Measurements from ENCODE around the gene ZNF25.
A peak's percentile ranks its signal among the peaks of the same experiment; 100 is the strongest.
"Not testable (repeated sequence)": the region's sequence is repeated elsewhere in the genome, so short reads cannot be mapped to it uniquely, and the experiment has no call there.

The ZNF25 gene

DNA sequence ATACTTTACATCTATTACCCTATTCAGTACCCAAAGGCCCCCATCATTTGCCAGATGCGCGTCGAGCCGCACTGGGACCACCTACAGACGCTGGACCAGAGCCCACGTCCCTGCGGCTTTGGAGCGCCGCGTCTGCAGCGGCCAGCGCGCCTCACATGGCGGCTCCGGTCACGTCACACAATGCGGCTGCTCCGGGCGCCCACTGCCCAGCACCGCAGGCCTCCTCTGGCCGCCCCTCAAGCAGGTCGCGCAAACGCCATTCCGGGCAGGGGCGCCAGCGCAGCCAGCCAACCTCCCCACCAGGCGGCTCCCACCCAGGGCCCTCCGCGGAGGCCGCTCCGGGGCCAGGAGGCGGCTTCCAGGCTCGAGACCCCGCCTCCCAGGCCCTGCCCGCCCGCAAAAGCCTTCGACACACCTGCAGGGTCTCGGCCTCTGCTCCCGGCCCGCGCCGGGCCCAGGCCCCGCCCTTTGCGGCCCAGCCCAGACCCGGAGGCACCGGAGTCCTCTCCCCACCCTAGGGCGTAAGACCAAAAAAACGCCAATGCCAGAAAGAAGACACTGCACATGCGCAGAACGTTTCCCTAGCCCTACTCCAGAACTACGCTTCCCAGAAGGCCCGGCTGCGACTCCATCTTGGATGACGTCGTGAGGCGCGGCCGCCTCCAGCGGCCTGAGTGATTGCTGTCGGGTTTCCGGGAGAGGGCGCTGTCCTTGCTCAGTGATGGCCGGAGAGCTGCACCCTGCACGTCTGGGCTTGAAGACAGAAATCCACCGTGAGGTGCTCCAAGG lies at the start of gene ZNF25:
ZNF25 (minus strand) TSS at position 557 of the 789 bp plus-strand sequence. CDS start 4,925 bp downstream, outside the sequence.
- peak; percentile 79 to 82 for DNase-seq

DNA sequence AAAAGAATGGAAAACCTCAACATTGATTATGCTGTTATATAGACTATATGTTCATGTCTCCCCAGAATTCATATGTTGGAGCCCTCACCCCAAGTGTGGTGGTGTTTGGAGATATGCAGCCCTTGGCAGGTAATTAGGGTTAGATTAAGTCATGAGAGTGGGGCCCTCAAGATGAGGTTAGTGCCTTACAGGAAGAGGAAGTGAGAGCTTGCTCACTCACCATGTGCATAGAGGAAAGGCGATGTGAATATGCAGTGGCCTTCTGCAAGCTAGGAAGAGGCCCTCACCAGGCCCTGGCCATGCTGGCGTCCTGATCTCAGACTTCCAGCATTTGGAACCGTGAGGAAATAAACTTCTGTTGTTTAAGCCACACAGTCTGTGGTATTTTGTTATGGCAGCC lies 48.8 kb upstream of the ZNF25 start:
- no peak for DNase-seq

DNA sequence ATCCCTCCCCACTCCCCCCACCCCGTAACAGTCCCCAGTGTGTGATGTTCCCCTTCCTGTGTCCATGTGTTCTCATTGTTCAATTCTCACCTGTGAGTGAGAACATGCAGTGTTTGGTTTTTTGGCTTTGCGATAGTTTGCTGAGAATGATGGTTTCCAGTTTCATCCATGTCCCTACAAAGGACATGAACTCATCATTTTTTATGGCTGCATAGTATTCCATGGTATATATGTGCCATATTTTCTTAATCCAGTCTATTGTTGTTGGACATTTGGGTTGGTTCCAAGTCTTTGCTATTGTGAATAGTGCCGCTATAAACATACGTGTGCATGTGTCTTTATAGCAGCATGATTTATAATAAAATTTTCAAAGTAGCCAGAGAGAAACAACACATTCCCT lies 42.7 kb upstream of the ZNF25 start:
- not testable (repeated sequence) for DNase-seq

DNA sequence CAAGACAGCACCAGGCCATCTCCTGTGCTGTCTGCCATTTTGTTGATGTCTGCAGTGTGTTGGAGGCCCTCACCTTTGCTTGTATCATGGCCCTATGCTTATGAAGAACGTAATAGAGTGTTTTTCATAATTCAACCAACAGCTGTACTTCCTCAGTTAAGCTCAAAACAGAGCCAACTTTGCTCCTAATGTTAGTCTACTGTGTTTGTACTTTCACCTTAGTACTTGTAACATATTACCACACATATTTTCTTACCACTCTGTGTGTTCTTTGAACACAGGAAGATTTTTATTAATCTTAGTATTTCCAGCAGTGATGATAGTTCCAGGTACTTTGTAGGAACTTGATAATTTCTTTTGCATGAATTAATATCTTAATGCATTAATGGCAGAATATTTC lies 39.9 kb upstream of the ZNF25 start:
- no peak for DNase-seq

DNA sequence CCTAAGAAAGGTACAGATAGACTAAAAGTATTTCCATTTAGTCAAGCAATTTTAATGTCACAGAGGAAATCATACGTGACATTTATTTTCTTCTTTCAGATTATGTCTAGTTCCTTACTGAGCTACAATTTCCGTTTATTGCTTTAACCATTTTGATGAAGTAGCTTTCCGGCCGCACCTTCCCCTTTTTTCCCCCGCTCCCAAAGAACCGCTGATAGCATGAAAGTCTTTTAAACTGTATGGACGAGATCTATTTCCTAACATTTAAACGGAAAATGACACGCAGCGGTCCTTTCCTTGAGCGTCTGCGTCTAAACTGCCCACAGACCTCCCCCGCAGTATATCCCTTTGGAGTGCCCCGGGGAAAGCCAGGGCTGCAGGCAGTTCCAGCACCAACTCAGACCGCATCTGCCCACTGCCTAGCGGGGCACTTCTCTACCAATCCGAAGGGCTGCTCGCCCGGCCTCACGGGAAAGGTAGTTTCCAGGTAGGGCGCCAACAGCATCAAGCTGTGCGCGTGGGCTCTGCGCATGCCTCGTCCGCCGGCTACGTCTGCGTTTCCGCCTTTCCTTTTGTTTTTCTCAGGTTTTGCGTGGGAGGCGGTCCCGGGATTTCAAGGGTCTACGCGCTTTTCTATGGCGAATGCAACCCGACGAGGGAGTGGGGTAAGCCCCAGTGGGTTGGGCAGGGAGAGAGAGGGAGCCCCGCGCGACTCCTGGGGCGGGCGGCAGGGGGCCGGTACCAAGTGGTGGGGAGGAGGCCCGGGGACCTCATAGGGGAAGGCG lies 33.9 kb upstream of the ZNF25 start, which contains the start of gene ZNF33A:
ZNF33A (plus strand) TSS at position 557 of the 785 bp plus-strand sequence. CDS start 1,667 bp downstream, outside the sequence.
- peak; percentile 43 to 71 for DNase-seq

DNA sequence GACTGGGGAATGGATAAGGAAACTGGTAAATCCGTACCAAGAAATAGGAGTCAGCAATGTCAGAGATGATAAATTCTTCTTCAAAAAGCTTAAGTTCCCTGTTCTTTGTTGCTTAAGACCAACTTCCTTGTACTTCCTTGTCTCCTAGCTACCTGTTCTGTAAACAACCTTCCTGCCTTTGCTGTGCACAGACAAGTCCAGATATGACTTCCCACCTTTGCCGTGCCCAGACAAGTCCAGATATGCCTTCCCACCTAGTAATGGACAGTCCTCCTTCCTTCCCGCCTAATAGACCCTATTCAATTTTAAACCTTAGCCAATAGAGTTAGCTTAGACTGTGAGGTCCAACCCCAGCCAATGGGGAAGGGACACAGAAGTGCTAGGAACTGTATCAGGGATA lies 31.5 kb upstream of the ZNF25 start:
- DNase-seq = no peak

DNA sequence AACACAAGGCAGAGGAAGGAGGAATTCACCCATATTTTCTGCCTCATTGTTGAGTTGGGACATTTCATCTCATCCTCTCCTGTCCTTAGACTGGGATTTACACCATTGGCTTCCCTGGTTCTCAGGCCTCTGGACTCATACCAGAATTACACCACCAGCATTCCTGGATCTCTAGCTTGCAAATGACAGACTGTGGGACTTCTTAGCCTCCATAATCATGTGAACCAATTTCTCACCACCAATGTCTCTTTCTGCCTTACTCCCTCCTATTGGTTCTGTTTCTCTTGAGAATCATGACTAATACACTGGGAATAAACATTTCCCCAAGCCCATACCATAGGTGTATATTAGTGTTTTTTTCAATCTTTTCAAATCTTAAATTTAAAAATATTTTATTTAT lies 31.1 kb upstream of the ZNF25 start:
- DNase-seq = no peak

DNA sequence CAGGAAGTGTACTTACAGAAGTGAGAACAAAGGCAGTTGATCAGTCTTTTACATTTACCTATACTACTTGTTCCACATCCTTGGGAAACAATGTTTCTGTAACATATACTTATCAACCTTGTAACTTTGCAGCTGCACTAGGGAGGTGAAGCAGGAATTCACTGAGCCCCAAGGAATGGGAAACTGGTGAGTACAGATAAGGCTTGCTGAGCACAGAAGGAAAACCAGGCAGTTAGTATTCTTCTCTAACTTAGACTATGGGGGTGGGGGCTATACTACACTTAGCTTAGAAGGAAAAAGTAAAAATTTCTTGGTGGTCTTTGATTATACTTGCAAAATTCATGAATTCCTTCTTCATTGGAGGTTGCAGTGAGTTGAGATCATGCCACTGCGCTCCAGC lies 27.1 kb upstream of the ZNF25 start:
- no peak for DNase-seq

DNA sequence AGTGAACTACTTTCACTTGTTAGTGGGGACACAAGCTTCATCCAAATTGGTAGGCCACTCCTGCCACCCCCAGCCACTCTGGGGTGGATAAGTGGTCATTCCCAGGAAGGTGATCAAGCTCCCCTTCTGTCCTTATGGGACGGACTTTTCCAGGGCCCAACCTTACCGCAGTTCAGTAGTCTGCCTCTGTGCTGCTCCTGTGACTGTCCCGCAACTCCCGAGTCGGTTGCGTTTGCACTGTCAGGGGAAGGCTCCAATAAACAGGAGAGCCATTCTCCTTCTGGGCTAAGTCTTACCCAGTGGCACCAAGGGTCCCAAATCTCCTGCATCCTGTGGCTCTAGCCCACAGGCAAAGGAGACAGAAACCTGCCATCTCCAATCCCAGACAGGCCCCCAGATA lies 26.6 kb upstream of the ZNF25 start:
- no peak for DNase-seq

DNA sequence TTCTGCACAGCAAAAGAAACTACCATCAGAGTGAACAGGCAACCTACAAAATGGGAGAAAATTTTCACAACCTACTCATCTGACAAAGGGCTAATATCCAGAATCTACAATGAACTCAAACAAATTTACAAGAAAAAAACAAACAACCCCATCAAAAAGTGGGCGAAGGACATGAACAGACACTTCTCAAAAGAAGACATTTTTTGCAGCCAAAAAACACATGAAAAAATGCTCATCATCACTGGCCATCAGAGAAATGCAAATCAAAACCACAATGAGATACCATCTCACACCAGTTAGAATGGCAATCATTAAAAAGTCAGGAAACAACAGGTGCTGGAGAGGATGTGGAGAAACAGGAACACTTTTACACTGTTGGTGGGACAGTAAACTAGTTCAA lies 24.0 kb upstream of the ZNF25 start:
- DNase-seq = not testable (repeated sequence)

DNA sequence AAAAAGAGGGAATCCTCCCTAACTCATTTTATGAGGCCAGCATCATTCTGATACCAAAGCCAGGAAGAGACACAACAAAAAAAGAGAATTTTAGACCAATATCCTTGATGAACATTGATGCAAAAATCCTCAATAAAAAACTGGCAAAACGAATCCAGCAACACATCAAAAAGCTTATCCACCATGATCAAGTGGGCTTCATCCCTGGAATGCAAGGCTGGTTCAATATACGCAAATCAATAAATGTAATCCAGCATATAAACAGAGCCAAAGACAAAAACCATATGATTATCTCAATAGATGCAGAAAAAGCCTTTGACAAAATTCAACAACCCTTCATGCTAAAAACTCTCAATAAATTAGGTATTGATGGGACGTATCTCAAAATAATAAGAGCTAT lies 22.5 kb upstream of the ZNF25 start:
- DNase-seq = not testable (repeated sequence)

DNA sequence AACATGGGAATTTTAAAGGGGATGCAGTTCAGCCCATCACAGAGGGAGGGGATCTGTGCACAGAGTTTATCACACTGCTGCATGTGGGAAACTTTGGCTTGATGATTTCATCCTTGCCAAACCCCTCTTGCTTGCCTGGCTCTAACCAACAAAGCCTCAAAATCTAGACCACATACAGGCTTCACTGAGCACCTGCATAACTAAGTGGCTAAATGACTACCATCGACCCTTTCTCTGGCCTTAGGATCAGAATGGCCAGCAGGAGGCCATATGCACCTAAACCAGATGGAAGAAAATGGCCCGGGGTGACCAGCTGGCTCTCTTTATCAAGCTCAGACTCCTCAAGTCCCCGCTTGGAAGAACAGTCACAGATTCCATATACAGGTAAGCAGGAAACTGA lies 15.6 kb upstream of the ZNF25 start:
- DNase-seq = no peak

DNA sequence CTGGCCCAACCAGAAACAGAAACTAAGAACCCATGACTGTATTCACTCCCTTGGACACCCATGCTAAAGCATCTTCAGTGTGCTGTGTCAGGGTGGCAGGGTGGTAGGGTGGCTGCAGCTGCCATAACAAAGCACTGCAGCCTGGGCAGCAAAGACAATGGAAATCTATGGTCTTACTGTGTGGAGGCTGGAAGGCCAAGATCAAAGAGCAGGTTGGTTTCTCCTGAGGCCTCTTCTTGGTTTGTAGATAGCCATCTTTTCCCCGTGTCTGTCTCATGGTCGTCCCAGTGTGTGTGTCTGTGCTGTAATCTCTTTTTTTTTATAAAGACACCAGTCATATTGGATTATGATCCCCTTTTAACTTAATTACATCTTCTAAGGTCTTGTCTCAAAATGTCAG lies 15.2 kb upstream of the ZNF25 start:
- no peak for DNase-seq

DNA sequence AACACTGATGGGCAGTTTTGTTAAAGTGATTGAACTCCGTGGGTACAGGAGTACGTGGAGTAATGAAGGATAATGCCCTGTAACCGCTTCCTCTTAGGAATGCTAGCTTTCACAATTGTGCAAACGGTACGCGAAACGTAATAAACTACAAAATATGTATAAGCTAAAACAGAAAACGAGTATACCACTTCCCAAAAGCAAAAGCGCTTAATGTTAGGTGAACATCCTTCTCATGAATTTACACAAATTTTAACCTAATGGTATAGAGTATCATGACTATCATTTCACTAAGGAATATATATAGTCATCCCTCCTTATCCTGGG lies 395 bp upstream of the ZNF25 start:
- no peak for DNase-seq

DNA sequence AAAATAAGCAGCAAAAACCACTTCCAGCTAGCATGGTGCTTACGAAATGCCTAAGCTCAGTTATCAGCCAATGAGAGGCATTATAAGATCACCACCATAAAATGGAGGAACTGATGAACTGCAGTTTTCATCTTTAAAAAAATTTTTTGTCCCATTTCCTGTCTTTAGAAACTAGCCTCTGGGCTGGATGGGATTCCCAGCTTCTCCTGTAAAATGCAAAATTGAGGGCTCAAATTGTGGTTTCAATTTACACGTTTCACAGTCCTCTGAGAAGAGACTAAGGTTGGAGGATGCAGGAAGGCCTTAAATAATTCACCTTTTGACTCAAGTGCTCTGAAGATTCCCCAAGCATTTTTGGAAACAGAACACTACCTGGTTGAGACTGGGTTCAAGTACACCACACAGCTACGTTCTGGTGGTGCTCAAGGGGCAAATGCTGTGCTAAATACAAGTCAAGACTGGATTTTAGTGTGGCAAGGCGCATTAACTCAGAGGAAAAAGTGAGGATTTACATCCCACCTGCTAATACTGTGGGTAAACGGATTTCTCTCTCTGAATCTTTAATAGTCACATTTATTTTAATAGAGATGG lies 951 bp downstream of the ZNF25 start:
- no peak for DNase-seq

DNA sequence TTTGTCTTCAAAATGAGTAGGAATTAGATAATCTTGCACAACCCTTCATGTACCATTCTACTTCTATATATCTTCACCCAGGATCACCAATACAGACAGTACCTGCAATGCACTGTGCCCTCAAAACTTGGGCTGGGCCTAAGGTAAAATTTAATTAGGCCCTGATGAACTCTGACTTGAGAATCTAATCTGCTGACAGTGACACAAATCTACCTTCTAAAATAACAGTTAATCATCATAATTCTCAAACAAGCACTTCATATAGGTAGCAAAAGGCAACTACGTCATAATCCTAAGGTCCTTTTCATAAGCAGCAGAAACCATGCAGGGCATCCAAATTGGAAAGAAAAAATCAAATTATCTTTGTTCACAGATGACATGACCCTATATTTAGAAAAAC lies 4.1 kb downstream of the ZNF25 start:
- DNase-seq = no peak

DNA sequence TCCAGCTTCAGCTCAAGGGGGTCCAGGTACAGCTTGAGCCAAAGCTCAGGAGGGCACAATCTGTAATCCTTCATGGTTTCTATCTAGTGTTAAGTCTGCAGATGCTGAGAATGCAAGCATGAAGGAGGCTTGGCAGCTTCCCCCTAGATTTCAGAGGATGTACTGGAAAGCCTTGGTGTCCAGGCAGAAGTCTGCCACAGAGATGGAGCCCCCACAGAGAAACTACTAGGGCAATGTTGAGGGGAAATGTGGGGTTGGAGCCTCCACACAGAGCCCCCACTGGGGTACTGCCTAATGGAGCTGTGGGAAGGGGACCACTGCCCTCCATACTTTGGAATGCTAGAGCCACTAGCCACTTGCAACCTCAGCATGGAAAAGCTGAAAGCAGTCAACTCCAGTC lies 11.4 kb downstream of the ZNF25 start:
- DNase-seq = no peak

DNA sequence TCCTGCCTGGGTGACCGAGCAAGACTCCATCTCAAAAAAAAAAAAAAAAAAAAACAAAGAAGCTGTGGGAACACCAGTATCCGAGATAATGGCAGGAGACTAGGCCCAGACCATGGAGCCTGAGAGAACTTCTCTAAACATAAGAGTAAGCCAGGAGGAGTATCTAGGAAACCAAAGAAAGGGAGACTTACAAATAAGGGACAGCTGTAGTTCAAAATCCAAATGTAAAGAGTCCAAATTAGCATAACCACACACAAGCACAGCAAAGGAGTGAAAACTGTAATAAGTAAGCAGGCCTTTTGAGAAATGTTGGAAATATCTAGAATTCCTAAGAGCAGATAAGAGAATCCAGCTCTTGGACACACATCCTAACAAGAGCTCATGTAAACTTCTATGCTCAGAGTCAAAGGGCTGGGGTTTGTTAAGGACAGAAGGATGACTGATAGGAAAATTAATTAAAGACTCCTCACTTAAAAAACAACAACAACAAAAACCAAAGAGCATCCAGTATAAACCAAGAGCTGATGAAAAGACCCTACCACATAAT lies 15.8 kb downstream of the ZNF25 start:
- DNase-seq = no peak

DNA sequence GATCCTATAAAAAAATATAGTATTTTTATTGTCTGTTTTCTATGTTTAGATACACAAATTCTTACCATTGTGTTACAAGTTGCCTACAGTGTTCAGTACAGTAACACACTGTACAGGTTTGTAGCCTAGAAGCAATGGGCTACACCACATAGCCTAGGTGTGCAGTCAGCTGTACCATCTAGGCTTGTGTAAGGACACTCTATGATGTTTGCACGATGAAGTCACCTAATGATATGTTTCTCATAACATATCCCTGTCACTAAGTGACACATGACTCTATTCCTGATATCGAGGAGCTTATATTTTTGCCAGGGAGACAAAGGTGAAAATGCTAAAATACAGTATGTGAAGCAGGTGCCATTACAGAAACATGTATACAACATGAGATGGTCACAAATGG lies 18.6 kb downstream of the ZNF25 start:
- DNase-seq = no peak

DNA sequence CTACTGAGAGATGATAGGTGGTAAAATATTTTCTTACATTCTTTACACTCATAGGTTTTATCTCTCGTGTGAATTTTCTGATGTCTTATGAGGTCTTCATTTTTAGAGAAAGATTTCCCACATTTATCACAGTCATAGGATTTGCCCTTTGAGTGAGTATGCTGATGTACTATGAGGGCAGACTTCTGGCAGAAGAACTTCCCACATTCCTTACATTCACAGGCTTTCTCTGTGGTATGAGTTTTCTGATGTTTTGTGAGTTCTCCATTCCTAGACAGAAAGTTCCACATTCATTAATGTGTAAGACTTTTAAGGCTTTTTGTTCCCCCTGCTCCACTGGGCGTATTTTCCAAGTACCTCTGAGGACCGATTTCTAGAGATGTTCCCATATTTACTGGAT lies 23.5 kb downstream of the ZNF25 start:
- no peak for DNase-seq

DNA sequence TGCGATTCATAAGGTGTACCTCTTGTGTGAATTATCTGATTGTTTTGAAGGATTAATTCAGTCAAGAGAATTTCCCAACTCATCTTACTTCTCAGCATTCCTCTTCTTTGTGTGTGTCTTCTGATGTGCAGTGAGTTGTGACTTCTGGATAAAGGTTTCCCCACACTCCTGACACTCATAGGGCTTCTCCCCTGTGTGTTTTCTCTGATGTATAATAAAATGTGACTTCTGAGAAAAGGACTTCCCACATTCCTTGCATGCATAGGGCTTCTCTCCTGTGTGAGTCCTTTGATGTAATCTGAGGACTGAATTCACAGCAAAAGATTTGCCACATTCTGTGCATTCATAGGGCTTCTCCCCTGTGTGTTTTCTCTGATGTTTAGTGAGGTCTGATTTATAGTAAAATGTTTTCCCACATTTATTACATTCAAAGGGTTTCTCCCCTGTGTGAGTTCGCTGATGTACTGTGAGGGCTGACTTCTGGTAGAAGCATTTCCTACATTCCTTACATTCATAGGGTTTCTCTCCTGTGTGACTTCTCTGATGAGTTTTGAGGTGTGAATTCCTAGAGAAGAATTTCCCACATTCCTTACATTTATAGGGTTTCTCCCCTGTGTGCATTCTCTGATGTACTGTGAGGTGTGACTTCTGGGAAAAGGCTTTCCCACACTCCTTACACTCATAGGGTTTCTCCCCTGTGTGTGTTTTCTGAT lies 24.2 kb downstream of the ZNF25 start:
- no peak for DNase-seq

DNA sequence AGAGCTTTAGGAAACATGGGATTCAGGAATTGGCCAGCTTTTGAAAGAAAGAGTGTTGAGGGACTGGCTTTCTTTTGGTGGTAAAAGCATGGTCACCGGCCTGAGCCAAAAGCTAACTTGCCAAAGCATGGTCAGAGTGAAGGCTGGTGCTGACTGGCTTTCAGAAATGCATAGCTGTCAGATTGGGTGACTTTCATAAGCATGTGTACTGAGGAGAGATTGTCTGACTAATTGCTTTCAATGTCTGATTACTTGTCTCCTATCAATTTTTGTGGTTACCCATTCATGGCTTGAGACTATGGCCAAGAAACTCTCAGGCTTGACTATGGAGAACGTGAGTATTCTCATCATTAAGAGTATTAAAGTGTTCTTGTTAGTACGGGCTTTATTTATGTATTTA lies 28.2 kb downstream of the ZNF25 start:
- DNase-seq = no peak

DNA sequence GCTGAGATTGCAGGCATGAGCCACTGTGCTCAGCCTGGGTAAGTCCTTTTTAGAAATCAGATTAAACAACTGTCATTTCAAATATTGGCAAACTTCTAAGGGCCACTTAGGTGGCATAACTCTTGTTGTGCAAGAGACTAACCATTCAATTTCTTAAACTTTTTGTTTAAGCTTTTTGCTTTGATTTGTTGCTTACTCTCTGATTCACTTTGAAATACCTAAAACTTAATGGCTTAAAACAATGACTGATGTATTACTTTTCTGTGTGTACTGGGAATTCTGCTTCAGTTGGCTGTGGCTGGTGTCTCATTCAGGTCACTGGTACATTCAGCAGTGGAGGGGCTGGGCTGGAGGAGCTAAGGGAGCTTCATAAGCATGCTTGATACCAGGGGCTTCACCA lies 28.9 kb downstream of the ZNF25 start:
- DNase-seq = no peak
